ENCODE results near the gene ZSWIM3.
"Not testable (repeated sequence)": the region's sequence is repeated elsewhere in the genome, so short reads cannot be mapped to it uniquely, and the experiment has no call there.

The ZSWIM3 gene

GRCh38 chr20:45860560-45861220 lies 3.3 kb downstream of the ZSWIM3 start:
- DNase-seq (ENCODE audit: low spot score): no peak

GRCh38 chr20:45861221-45862075 lies 4.0 kb downstream of the ZSWIM3 start:
- no peak for DNase-seq (ENCODE audit: low spot score)

GRCh38 chr20:45863543-45864470 lies 6.4 kb downstream of the ZSWIM3 start:
- no peak for DNase-seq (ENCODE audit: low spot score)

- DNase-seq (ENCODE audit: low spot score): no peak
Observed at GRCh38 chr20:45866454-45866853, 9.0 kb downstream of the ZSWIM3 start.

GRCh38 chr20:45867136-45867818 lies 9.9 kb downstream of the ZSWIM3 start:
- no peak for DNase-seq (ENCODE audit: low spot score)

GRCh38 chr20:45867819-45868176 lies 10.4 kb downstream of the ZSWIM3 start:
- no peak for DNase-seq (ENCODE audit: low spot score)

GRCh38 chr20:45872626-45873025 lies 15.2 kb downstream of the ZSWIM3 start:
- DNase-seq (ENCODE audit: low spot score): no peak

- no peak for DNase-seq (ENCODE audit: low spot score)
Observed at GRCh38 chr20:45873409-45874103, 16.1 kb downstream of the ZSWIM3 start.

- DNase-seq (ENCODE audit: low spot score): not testable (repeated sequence)
Observed at GRCh38 chr20:45874104-45874481, 16.7 kb downstream of the ZSWIM3 start.

- no peak for DNase-seq (ENCODE audit: low spot score)
Observed at GRCh38 chr20:45874576-45874975, 17.2 kb downstream of the ZSWIM3 start.

- DNase-seq (ENCODE audit: low spot score): no peak
Observed at GRCh38 chr20:45878076-45878761, 20.8 kb downstream of the ZSWIM3 start.

- peak; percentile 100 for DNase-seq (ENCODE audit: low spot score)
Observed at GRCh38 chr20:45880988-45881788, 23.8 kb downstream of the ZSWIM3 start, which contains the start of gene ZSWIM1. Gene ZSWIM1, plus strand, starts transcription at chr20:45881227. Its CDS starts 1,366 bp downstream, at chr20:45882593.

GRCh38 chr20:45882469-45883099 lies 25.2 kb downstream of the ZSWIM3 start:
- no peak for DNase-seq (ENCODE audit: low spot score)

GRCh38 chr20:45883100-45883469 lies 25.7 kb downstream of the ZSWIM3 start:
- DNase-seq (ENCODE audit: low spot score): no peak

- no peak for DNase-seq (ENCODE audit: low spot score)
Observed at GRCh38 chr20:45886590-45887345, 29.4 kb downstream of the ZSWIM3 start.

- DNase-seq (ENCODE audit: low spot score): no peak
Observed at GRCh38 chr20:45887346-45887715, 29.9 kb downstream of the ZSWIM3 start, which contains the start of gene SPATA25. Gene SPATA25, minus strand, starts transcription at chr20:45887622. Its CDS starts 32 bp downstream, at chr20:45887590.

- DNase-seq (ENCODE audit: low spot score): no peak
Observed at GRCh38 chr20:45888681-45889080, 31.3 kb downstream of the ZSWIM3 start.

Data from SK-N-DZ (cell line).